HepG2 (cell line): ENCODE data around the gene C14orf119. TPM values are rescaled to one million over a fixed set of nuclear protein-coding genes. Genes with fewer than 3 reads are reported as not detected.

Experiments used
- CEBPB ChIP-seq: IDR thresholded peaks from 2 replicates; pipeline ENCODE4 v1.6.1; 2011; ENCODE audit warnings: low read depth, low read length, improper control_type of control experiment, borderline replicate concordance
- GZF1 ChIP-seq: sonication (generic); formaldehyde crosslinking; IDR thresholded peaks from 2 replicates; pipeline ENCODE4 v1.5.1; 2020; ENCODE audit warnings: mild to moderate bottlenecking, missing genetic modification reagents
- HMG20B ChIP-seq: conservative IDR thresholded peaks from 2 replicates; pipeline ENCODE4 v1.6.1; 2016; ENCODE audit warnings: missing genetic modification reagents, missing compliant biosample characterization
- HNRNPL ChIP-seq: fragments of 200-400 bp; formaldehyde crosslinking; IDR thresholded peaks from 2 replicates; pipeline ENCODE4 v1.6.1; 2017; ENCODE audit warnings: mild to moderate bottlenecking, low read depth, low read length
- MBNL3 ChIP-seq: fragments of 250-450 bp; sonication (Bioruptor Pico); conservative IDR thresholded peaks from 2 replicates; pipeline ENCODE4 v1.8.0; 2022; ENCODE audit warnings: mild to moderate bottlenecking, inconsistent platforms
- MTA3 ChIP-seq: sonication (generic); formaldehyde crosslinking; IDR thresholded peaks from 2 replicates; pipeline ENCODE4 v1.4.0; 2020; ENCODE audit warnings: missing genetic modification reagents
- MTF2 ChIP-seq: sonication (generic); formaldehyde crosslinking; IDR thresholded peaks from 2 replicates; pipeline ENCODE4 v1.5.0; 2020; ENCODE audit warnings: missing genetic modification reagents, borderline replicate concordance
- MYNN ChIP-seq: sonication (generic); formaldehyde crosslinking; IDR thresholded peaks from 2 replicates; pipeline ENCODE4 v1.4.0; 2020; ENCODE audit warnings: mild to moderate bottlenecking, low read depth, missing genetic modification reagents
- NFE2L1 ChIP-seq: sonication (generic); formaldehyde crosslinking; IDR thresholded peaks from 2 replicates; pipeline ENCODE4 v1.4.0; 2020; ENCODE audit warnings: missing genetic modification reagents, mild to moderate bottlenecking, borderline replicate concordance
- PAWR ChIP-seq: sonication (generic); formaldehyde crosslinking; IDR thresholded peaks from 2 replicates; pipeline ENCODE4 v1.4.0; 2020; ENCODE audit warnings: missing genetic modification reagents, mild to moderate bottlenecking, borderline replicate concordance
- PAXIP1 ChIP-seq: sonication (generic); formaldehyde crosslinking; conservative IDR thresholded peaks from 2 replicates; pipeline ENCODE4 v1.4.0; 2020; ENCODE audit warnings: mild to moderate bottlenecking, missing genetic modification reagents, moderate library complexity
- PCBP2 ChIP-seq: fragments of 200-400 bp; formaldehyde crosslinking; optimal IDR thresholded peaks from 2 replicates; pipeline ENCODE3; 2018; ENCODE audit warnings: low read length, low read depth; ENCODE audit not compliant: poor library complexity, severe bottlenecking
- SKI ChIP-seq: fragments of 450-650 bp; IDR thresholded peaks from one replicate; pipeline ENCODE4 v1.6.1; 2018; ENCODE audit warnings: mild to moderate bottlenecking; ENCODE audit not compliant: partially characterized antibody
- YY1 ChIP-seq: IDR thresholded peaks from 2 replicates; pipeline ENCODE4 v1.6.1; 2011; ENCODE audit warnings: low read length, low read depth, moderate library complexity, mild to moderate bottlenecking; ENCODE audit not compliant: insufficient read depth, insufficient replicate concordance
- ZNF672 ChIP-seq: sonication (generic); formaldehyde crosslinking; IDR thresholded peaks from 2 replicates; pipeline ENCODE4 v1.8.1; 2022; ENCODE audit warnings: missing genetic modification reagents
- ZNF878 ChIP-seq: sonication (generic); formaldehyde crosslinking; IDR thresholded peaks from 2 replicates; pipeline ENCODE4 v1.8.1; 2023; ENCODE audit warnings: mild to moderate bottlenecking, missing genetic modification reagents, moderate library complexity
- polyA plus RNA-seq, 8 experiments: library from polyadenylated mRNA; depleted of rRNA in 3 of 8; stranded (reverse) in 7 of 8; unstranded in 1 of 8; fragments of >200 nt; fragmentation: Illumina TruSeq in 4 of 8; extraction: Trizol in 4 of 8; gene quantifications; 2 replicates each; pipeline versions ENCODE4 v1.2.1 to v1.2.3, GENCODE V29; 2011 to 2016; ENCODE audit warnings: low read depth in 4 of 8, missing spikeins in 1 of 8, mixed read lengths in 1 of 8; ENCODE audit not compliant: insufficient read depth in 1 of 8
- total RNA-seq, 5 experiments: library from RNA; depleted of rRNA; stranded (reverse); fragments of >200 nt; fragmentation: Illumina TruSeq; extraction: Trizol; gene quantifications; 2 replicates each; pipeline ENCODE4 v1.2.3, GENCODE V29; 2016; ENCODE audit warnings: low read depth in 1 of 5
- TF ChIP-seq, protein P1 (sequence below): sonication (generic); formaldehyde crosslinking; IDR thresholded peaks from 2 replicates; pipeline ENCODE4 v1.5.1; 2020; ENCODE audit warnings: missing genetic modification reagents, mild to moderate bottlenecking, borderline replicate concordance
- TF ChIP-seq, protein P2 (sequence below): fragments of 450-650 bp; IDR thresholded peaks from 2 replicates; pipeline ENCODE4 v1.6.1; 2017; ENCODE audit warnings: mild to moderate bottlenecking
- TF ChIP-seq, protein P3 (sequence below): IDR thresholded peaks from 2 replicates; pipeline ENCODE4 v1.6.1; 2016; ENCODE audit warnings: low read depth, control low read depth
- TF ChIP-seq, protein P4 (sequence below): sonication (generic); formaldehyde crosslinking; IDR thresholded peaks from 2 replicates; pipeline ENCODE4 v1.8.0; 2022; ENCODE audit warnings: mild to moderate bottlenecking, missing genetic modification reagents, moderate library complexity

C14orf119 gene
- total and polyA plus RNA-seq, 2 of the 13 experiments (the other 11 are each of a cell fraction or from before 2014, with no cell fraction given), result 117 to 206 TPM

DNA sequence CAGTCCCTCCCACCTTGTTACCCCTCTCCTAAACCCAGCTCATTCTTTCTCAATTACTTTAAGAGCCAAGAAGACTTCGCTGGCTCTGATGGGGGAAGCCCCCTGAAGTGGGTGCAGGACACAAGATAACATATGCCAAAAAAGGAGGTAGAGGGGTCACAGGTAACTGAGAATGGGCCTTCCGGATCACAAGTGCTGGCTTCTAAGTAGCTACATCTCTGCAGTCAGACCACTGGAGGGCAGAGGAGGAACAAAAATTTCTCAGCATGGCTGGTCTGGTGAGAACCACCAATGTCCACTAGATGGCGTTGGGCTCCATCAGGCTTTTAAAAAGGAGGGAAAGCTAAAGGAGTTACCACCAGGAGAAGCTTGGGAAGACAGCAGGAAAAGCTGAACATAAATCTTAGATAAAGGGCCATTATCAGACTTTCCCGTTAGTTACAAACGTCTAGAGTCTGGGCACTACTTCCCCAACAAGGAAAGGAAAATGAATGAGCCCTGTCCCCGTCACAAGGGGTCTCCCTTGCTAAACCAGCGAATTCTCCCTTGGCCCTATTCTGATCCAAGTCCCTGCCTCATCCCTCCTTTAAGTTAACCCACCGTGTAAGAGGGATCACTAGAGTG lies 26.4 kb upstream of the C14orf119 start (continued):
- peak; percentile 69 for TF ChIP-seq YY1
- no peak for TF ChIP-seq SKI
- no peak for TF ChIP-seq ZNF672
- TF ChIP-seq MTA3, result no peak
- TF ChIP-seq, protein P1, sequence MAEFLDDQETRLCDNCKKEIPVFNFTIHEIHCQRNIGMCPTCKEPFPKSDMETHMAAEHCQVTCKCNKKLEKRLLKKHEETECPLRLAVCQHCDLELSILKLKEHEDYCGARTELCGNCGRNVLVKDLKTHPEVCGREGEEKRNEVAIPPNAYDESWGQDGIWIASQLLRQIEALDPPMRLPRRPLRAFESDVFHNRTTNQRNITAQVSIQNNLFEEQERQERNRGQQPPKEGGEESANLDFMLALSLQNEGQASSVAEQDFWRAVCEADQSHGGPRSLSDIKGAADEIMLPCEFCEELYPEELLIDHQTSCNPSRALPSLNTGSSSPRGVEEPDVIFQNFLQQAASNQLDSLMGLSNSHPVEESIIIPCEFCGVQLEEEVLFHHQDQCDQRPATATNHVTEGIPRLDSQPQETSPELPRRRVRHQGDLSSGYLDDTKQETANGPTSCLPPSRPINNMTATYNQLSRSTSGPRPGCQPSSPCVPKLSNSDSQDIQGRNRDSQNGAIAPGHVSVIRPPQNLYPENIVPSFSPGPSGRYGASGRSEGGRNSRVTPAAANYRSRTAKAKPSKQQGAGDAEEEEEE, result no peak
- TF ChIP-seq MTF2 (CRISPR knock-in tag), result no peak
- TF ChIP-seq, protein P2, sequence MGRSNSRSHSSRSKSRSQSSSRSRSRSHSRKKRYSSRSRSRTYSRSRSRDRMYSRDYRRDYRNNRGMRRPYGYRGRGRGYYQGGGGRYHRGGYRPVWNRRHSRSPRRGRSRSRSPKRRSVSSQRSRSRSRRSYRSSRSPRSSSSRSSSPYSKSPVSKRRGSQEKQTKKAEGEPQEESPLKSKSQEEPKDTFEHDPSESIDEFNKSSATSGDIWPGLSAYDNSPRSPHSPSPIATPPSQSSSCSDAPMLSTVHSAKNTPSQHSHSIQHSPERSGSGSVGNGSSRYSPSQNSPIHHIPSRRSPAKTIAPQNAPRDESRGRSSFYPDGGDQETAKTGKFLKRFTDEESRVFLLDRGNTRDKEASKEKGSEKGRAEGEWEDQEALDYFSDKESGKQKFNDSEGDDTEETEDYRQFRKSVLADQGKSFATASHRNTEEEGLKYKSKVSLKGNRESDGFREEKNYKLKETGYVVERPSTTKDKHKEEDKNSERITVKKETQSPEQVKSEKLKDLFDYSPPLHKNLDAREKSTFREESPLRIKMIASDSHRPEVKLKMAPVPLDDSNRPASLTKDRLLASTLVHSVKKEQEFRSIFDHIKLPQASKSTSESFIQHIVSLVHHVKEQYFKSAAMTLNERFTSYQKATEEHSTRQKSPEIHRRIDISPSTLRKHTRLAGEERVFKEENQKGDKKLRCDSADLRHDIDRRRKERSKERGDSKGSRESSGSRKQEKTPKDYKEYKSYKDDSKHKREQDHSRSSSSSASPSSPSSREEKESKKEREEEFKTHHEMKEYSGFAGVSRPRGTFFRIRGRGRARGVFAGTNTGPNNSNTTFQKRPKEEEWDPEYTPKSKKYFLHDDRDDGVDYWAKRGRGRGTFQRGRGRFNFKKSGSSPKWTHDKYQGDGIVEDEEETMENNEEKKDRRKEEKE, result no peak
- no peak for TF ChIP-seq CEBPB
- TF ChIP-seq, protein P3, sequence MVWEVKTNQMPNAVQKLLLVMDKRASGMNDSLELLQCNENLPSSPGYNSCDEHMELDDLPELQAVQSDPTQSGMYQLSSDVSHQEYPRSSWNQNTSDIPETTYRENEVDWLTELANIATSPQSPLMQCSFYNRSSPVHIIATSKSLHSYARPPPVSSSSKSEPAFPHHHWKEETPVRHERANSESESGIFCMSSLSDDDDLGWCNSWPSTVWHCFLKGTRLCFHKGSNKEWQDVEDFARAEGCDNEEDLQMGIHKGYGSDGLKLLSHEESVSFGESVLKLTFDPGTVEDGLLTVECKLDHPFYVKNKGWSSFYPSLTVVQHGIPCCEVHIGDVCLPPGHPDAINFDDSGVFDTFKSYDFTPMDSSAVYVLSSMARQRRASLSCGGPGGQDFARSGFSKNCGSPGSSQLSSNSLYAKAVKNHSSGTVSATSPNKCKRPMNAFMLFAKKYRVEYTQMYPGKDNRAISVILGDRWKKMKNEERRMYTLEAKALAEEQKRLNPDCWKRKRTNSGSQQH (CRISPR knock-in tag), result peak; percentile 89
- 0 out of 2 replicates have a peak, but pooled peaks have one; percentile 45 for TF ChIP-seq ZNF878
- TF ChIP-seq HMG20B, result no peak
- TF ChIP-seq, protein P4, sequence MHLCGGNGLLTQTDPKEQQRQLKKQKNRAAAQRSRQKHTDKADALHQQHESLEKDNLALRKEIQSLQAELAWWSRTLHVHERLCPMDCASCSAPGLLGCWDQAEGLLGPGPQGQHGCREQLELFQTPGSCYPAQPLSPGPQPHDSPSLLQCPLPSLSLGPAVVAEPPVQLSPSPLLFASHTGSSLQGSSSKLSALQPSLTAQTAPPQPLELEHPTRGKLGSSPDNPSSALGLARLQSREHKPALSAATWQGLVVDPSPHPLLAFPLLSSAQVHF (CRISPR knock-in tag), result no peak
- no peak for TF ChIP-seq PCBP2
- TF ChIP-seq MBNL3 (CRISPR knock-in tag), result no peak
- TF ChIP-seq NFE2L1 (CRISPR knock-in tag), result no peak
- no peak for TF ChIP-seq HNRNPL
- peak; percentile 73; the same call in 1 of the 2 replicates for TF ChIP-seq MYNN (CRISPR knock-in tag)
- no peak for TF ChIP-seq PAWR (CRISPR knock-in tag)
- no peak for TF ChIP-seq PAXIP1 (CRISPR knock-in tag)
- TF ChIP-seq GZF1 (CRISPR knock-in tag), result no peak
